AG09319 (cell line): ENCODE data around the gene RNF223.
"Not testable (repeated sequence)": the region's sequence is repeated elsewhere in the genome, so short reads cannot be mapped to it uniquely, and the experiment has no call there.

Source experiments
- DNase-seq: peaks from one replicate; pipeline ENCODE4 v3.0.0-alpha.2; 2010; ENCODE audit warnings: low read depth; ENCODE audit errors: extremely low read depth
- CTCF ChIP-seq: IDR thresholded peaks from 2 replicates; pipeline ENCODE4 v1.5.1; 2011; ENCODE audit warnings: low read depth, mild to moderate bottlenecking, inconsistent platforms, low read length, moderate library complexity

Gene RNF223

GRCh38 chr1:1106510-1107221, 32.6 kb upstream of the RNF223 start:
- no peak for TF ChIP-seq CTCF
- DNase-seq = no peak

- DNase-seq = not testable (repeated sequence)
These were observed 30.0 kb upstream of the RNF223 start for GRCh38 chr1:1104152-1104551.

GRCh38 chr1:1101503-1101902, 27.4 kb upstream of the RNF223 start:
- DNase-seq = no peak
- no peak for TF ChIP-seq CTCF

GRCh38 chr1:1100296-1100695, 26.2 kb upstream of the RNF223 start:
- no peak for TF ChIP-seq CTCF

GRCh38 chr1:1099506-1100183, 25.5 kb upstream of the RNF223 start:
- TF ChIP-seq CTCF = no peak
- no peak for DNase-seq

More at GRCh38 chr1:1100296-1100695, 26.2 kb upstream of the RNF223 start:
- DNase-seq = no peak

GRCh38 chr1:1098681-1099421, 24.7 kb upstream of the RNF223 start:
- no peak for DNase-seq
- TF ChIP-seq CTCF = no peak

- not testable (repeated sequence) for DNase-seq
These were observed 22.0 kb upstream of the RNF223 start for GRCh38 chr1:1096136-1096535.

GRCh38 chr1:1094981-1095380, 20.9 kb upstream of the RNF223 start:
- TF ChIP-seq CTCF = no peak
- no peak for DNase-seq
